ENCODE measurements around the gene IGLL5. TPM values are rescaled to one million over a fixed set of nuclear protein-coding genes. Genes with fewer than 3 reads are reported as not detected.
A peak's percentile ranks its signal among the peaks of the same experiment; 100 is the strongest.

Gene IGLL5
- total RNA-seq, 1 donor from 2014 or later: not detected

DNA sequence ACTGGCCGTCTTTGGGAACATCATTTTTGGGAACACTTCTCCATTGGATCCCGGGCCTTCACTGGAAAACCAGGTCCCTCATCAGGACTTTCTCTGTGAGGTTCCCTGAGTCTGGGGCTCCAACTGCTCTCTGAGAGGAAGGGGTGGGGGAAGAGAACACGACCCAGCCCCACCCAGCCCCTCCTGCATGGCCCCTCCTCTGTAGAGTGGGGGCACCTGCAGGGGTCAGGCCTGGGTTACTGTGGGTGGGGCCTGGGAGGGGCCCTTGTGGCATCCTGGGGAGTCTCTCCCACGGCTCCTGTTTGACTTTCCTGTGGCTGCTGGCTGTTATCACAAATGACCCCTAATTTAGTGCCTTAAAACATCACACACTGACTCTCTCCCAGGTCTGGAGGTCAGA lies 36.3 kb downstream of the IGLL5 start:
- no peak overlapping the region for H3K27ac Mint-ChIP-seq
- peaks cover 2% of the 10 kb centered on the region for H3K27me3 Mint-ChIP-seq
- TF ChIP-seq, protein P1, sequence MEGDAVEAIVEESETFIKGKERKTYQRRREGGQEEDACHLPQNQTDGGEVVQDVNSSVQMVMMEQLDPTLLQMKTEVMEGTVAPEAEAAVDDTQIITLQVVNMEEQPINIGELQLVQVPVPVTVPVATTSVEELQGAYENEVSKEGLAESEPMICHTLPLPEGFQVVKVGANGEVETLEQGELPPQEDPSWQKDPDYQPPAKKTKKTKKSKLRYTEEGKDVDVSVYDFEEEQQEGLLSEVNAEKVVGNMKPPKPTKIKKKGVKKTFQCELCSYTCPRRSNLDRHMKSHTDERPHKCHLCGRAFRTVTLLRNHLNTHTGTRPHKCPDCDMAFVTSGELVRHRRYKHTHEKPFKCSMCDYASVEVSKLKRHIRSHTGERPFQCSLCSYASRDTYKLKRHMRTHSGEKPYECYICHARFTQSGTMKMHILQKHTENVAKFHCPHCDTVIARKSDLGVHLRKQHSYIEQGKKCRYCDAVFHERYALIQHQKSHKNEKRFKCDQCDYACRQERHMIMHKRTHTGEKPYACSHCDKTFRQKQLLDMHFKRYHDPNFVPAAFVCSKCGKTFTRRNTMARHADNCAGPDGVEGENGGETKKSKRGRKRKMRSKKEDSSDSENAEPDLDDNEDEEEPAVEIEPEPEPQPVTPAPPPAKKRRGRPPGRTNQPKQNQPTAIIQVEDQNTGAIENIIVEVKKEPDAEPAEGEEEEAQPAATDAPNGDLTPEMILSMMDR (IDR thresholded peaks at IDR 0.05; ENCODE audit: unreplicated experiment): no peak
- DNase-seq (ENCODE audit: low spot score, unreplicated experiment): no peak
- peaks cover 26% of the 10 kb centered on the region for H3K4me1 Mint-ChIP-seq (ENCODE audit: low read depth)
- no peaks in the 10 kb centered on the region for H3K9me3 Mint-ChIP-seq (ENCODE audit: low read depth)
- no peaks in the 10 kb centered on the region for H3K36me3 Mint-ChIP-seq (ENCODE audit: insufficient read depth)
- no peak overlapping the region for H3K4me3 Mint-ChIP-seq (ENCODE audit: low read depth)

DNA sequence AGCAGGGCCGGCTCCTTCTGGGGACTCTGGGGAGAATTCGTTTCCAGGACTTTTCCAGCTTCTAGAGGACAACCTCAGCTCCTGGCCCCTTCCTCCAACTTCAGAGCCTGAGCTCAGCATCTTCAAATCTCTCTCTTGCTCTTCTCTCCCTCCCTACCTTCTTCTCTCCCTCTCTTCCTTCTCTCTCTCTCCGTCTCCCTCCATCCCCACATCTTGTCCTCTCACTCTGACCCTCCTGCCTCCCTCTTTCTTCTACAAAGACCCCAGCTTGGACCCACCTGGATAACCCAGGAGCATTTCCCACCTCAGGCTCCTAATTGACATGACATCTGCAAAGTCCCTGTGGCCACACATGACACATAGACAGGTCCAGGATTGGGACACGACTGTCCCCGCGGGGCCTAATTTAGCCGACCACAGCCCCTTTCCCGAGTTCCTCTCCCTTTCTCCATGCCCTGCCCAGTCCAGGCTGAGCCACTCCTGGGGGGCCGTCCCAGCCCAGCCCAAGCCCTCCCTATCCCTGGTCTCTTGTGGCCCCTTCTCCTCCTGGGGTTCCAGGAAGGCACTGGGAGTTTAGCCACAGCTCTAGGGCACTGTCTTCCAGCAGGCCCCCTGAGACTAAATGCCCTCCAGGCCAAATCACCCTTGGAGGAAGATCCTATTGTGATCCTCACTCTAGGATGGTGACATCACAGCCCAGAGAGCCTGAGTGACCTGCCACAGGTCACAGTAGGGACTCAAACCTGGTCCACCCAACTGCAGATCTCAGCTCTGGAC lies 36.9 kb downstream of the IGLL5 start:
- Mint-ChIP-seq H3K27ac (peak overlapping the region; percentile 73), H3K4me3 (ENCODE audit: low read depth) (no peak overlapping the region), H3K9me3 (ENCODE audit: low read depth) (no peaks in the 10 kb centered on the region), H3K27me3 (no peaks in the 10 kb centered on the region), H3K4me1 (ENCODE audit: low read depth) (peaks cover 26% of the 10 kb centered on the region), H3K36me3 (ENCODE audit: insufficient read depth) (no peaks in the 10 kb centered on the region)
- DNase-seq (ENCODE audit: low spot score, unreplicated experiment): no peak
- TF ChIP-seq, protein P1 (IDR thresholded peaks at IDR 0.05; ENCODE audit: unreplicated experiment): no peak

DNA sequence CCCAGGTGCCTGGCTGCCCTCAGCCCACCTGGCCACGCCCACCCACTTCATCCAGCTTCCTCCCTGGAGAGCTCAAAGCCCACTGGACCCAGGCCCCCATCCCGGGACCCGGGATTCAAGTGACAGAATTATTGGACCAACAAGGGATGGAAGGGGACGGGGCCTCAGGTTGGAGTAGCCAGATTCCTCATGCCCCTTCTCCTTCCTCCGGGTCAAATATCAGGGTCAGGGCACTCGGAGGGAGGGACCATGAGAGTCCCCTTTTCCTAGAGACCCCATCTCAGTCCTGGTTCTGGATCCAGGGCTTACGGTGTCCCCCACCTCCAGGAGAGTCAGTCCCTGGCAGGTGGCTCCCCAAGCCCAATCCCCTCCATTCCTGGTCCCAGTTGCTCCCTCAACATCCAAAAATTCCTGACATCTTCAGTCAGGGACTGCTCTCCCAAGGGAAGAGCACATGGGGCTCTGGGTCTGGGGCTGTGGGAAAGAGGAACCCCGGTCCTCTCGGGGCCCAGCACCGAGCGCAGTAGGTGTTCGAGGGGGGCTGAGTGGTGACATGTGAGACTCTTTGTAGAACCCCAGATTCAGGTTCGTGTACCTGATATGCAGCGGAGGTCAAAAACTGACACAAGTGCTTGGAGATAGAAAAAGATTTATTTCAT lies 37.7 kb downstream of the IGLL5 start:
- no peak for DNase-seq (ENCODE audit: low spot score, unreplicated experiment)
- Mint-ChIP-seq H3K4me1 (ENCODE audit: low read depth) (peaks cover 26% of the 10 kb centered on the region), H3K27me3 (no peaks in the 10 kb centered on the region), H3K9me3 (ENCODE audit: low read depth) (no peaks in the 10 kb centered on the region), H3K36me3 (ENCODE audit: insufficient read depth) (no peaks in the 10 kb centered on the region), H3K27ac (no peak overlapping the region), H3K4me3 (ENCODE audit: low read depth) (no peak overlapping the region)
- TF ChIP-seq, protein P1 (IDR thresholded peaks at IDR 0.05; ENCODE audit: unreplicated experiment): no peak

DNA sequence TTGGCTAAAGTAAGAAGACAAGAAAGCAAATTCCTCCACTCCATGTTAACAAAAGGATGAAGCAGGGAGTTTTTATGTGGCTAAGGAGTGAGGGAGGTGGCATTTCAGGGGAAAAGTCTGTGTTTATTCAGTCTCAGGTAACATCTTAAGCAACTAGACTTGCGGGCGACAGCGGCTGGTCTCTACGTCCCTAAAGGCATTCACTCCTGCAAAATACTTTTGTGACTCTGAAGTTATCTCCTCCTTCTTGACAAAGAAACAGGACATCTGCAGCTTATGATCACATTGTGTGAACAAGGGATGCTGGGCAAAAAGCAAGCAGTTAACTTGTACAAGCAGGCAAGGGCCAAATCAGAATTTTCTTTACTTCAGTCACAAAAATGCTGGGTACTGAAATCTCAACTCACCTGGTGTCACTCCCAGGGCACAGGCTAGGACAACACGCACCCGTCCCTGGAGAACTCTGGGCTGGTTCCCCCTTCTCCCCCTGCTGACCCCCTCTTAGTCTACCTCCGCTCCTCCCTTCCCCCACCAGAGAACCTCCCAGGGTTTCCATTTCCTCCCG lies 38.3 kb downstream of the IGLL5 start:
- no peak for DNase-seq (ENCODE audit: low spot score, unreplicated experiment)
- no peak overlapping the region for H3K4me3 Mint-ChIP-seq (ENCODE audit: low read depth)
- peak overlapping the region; percentile 59 for H3K27ac Mint-ChIP-seq
- no peaks in the 10 kb centered on the region for H3K9me3 Mint-ChIP-seq (ENCODE audit: low read depth)
- TF ChIP-seq, protein P1 (IDR thresholded peaks at IDR 0.05; ENCODE audit: unreplicated experiment): no peak
- peaks cover 26% of the 10 kb centered on the region for H3K4me1 Mint-ChIP-seq (ENCODE audit: low read depth)
- no peaks in the 10 kb centered on the region for H3K36me3 Mint-ChIP-seq (ENCODE audit: insufficient read depth)
- no peaks in the 10 kb centered on the region for H3K27me3 Mint-ChIP-seq

DNA sequence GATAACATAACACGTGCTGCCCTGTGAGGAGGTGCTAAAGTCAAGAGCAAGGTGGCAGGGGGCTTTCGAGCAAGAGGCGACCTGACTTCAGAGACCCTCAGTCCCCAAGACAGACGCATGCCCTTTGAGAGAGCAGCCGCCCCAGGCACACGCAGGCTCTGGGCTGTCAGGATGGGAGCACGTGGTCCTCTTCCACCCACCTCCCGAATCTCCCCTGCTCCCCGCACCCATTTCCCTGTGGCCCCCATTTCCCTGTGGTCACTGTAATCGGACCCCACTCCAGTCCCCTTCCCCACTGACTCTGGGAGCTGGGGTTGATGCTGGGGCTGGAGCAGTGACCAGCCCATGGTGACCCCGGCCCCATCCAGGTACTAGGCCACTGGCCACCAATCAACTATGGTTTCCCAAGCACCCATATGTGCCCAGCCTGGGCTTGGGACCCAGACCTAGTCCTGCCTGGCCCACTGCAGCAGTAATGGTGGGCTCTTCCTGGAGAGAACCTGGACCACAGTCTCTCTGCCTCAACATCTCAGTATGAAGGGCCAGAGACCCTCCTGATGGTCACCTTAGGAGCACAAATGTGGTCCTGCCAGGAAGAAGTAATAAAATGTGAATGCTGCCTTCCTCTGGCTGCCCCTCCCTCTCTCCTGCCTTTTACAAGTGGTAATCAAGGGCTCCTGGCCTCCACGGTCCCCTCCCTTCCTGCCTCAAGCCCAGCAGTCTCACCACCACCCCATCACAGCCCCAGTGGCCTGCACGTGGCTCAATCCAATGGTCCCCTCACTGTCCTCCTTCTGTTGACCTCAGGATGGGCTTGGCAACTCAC lies 39.0 kb downstream of the IGLL5 start:
- DNase-seq (ENCODE audit: low spot score, unreplicated experiment): no peak
- TF ChIP-seq, protein P1 (IDR thresholded peaks at IDR 0.05; ENCODE audit: unreplicated experiment): no peak
- H3K27me3 Mint-ChIP-seq: peaks cover 5% of the 10 kb centered on the region
- no peak overlapping the region for H3K4me3 Mint-ChIP-seq (ENCODE audit: low read depth)
- peak overlapping the region; percentile 59 for H3K27ac Mint-ChIP-seq
- peaks cover 26% of the 10 kb centered on the region for H3K4me1 Mint-ChIP-seq (ENCODE audit: low read depth)
- H3K36me3 Mint-ChIP-seq (ENCODE audit: insufficient read depth): no peaks in the 10 kb centered on the region
- no peaks in the 10 kb centered on the region for H3K9me3 Mint-ChIP-seq (ENCODE audit: low read depth)

All from progenitor cell of endocrine pancreas (in vitro differentiated cells).